GM18511 (cell line): Measurements from ENCODE around the gene PLIN1.

Experiments used
- ATAC-seq: cut with Tn5 transposase; IDR thresholded peaks from one replicate; pipeline ENCODE4 v1.9.1; 2021; ENCODE audit warnings: mild to moderate bottlenecking, moderate library complexity; ENCODE audit not compliant: unreplicated experiment

PLIN1 gene

GRCh38 chr15:89654301-89654761, 24.8 kb downstream of the PLIN1 start:
- ATAC-seq: no peak

- ATAC-seq: no peak
Observed at GRCh38 chr15:89653578-89653977, 25.6 kb downstream of the PLIN1 start.

DNA sequence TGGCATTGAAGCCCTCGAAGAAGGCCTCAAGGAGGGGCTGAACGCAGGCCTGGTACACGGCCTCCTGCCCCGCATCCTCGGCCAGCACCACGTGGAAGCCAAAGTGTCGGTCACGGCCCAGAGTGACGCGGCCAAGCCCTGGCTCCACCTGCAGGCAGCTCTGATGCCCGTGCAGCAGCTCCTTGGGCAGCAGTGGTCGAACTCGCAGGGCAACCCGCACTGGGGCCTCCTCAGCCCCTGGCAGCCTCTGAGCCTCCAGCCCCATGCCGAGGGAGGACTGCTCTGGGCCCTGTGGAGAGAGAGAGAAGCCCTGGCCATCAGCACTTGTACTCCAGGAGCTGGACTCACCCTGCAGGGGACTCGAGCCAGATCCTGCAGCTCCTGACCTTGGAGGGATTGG, 26.5 kb downstream of the PLIN1 start:
- ATAC-seq: no peak

DNA sequence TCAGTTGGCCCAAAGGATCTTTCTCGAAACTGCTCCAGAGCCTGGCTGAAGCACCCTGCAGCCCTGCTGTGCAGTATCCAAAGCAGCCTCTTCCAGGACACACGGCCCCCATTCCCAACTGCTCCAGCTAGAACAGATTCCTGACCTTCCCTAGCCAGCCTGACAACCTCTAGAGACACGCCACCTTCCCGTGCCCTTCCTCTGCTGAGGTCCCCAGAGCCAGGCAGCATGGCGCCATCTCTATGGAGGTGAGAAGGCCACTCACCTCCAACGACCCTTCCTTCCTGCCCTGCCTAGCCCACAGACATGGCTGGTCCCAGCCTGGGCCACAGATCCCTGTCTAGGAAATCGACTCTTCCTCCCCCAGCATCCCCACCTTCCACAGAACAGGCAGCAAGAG, 27.0 kb downstream of the PLIN1 start:
- no peak for ATAC-seq

- ATAC-seq: no peak
Observed at GRCh38 chr15:89649716-89650115, 29.5 kb downstream of the PLIN1 start.

DNA sequence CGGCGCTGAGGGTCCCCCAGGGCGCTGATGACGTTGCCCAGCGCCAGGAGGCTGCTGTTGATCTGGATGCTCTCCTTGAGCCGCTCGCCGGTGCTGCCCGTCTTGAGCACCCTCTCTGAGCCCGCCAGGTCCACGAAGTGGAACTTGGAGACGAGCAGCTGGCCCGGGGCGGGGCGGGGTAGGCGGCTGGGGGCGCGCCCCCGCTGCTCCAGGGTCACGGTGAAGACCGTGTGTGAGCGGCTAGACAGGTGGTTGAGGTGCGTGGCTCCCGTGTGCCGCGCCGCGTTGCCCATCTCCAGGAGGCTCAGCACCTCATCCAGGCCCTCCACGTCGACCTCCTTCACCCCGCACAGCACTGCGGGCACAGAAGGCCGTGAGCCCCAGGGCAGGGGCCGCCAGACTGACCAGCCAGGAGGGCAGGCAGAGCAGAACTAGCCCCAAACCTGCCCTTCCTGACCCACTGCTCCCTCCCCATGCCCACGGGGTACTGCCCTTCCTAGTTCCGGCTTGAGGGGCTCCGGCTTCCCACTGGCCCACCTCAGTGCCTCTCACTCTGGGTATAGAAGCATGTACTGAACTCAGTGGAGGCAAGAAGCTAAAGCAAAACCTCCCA, 30.0 kb downstream of the PLIN1 start:
- no peak for ATAC-seq

- ATAC-seq: no peak
Observed at GRCh38 chr15:89648106-89649012, 30.8 kb downstream of the PLIN1 start.

- ATAC-seq: peak; percentile 62
Observed at GRCh38 chr15:89647191-89647851, 31.8 kb downstream of the PLIN1 start.

DNA sequence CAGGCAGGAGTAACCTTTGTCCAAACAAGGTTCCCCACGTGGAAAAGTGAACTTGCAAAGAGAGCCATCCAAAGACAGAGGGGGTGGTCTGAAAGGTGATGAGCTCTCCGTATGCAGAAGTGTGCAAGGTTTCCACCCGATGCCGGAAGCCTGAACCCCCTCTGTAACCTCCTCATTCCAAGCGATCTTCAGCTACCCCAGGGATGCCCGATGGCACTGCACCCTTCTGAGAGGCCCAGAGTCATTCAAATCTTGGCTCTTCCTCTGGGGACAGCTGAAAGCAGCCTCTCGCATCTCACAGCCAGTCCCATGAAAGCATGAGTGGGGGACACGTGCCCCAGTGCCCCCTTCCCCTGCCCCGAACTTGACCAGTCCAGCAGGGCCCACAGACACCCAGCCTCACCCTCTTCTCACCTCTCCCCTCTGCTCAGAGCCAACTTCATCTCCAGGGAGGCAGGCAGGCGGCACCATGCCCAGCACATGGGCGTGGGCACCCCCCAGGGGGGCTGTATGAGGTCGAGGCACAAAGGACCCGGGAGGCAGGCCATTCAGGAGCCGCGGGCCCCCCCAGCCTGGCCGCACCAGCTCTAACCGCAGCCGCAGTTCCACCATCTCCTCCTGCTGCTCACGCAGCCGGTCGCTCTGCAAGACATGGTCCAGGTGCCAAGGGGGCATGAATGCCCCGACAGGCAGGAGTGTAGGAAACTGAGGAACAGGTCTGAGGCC, 32.6 kb downstream of the PLIN1 start:
- no peak for ATAC-seq

- no peak for ATAC-seq
Observed at GRCh38 chr15:89645680-89646079, 33.5 kb downstream of the PLIN1 start.

- ATAC-seq: no peak
Observed at GRCh38 chr15:89642106-89642505, 37.1 kb downstream of the PLIN1 start.

GRCh38 chr15:89641053-89641452, 38.1 kb downstream of the PLIN1 start:
- no peak for ATAC-seq

DNA sequence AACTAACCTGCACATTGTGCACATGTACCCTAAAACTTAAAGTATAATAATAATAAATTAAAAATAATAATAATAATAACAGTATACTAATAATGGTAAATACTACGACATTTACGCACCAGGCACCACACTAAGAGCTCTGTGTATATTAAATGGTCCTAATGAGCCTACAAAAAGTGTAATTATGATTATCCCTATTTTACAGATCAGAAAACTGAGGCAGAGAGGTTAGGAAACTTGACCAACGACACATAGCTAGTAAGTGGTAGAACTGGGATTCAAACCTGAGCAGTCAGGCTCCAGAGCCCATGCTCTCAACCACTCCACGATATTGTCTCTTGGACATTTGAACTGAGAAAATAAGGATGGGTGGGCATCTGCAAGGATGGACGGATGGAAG, 38.9 kb downstream of the PLIN1 start:
- ATAC-seq: no peak

GRCh38 chr15:89633585-89633984, 45.6 kb downstream of the PLIN1 start:
- no peak for ATAC-seq

DNA sequence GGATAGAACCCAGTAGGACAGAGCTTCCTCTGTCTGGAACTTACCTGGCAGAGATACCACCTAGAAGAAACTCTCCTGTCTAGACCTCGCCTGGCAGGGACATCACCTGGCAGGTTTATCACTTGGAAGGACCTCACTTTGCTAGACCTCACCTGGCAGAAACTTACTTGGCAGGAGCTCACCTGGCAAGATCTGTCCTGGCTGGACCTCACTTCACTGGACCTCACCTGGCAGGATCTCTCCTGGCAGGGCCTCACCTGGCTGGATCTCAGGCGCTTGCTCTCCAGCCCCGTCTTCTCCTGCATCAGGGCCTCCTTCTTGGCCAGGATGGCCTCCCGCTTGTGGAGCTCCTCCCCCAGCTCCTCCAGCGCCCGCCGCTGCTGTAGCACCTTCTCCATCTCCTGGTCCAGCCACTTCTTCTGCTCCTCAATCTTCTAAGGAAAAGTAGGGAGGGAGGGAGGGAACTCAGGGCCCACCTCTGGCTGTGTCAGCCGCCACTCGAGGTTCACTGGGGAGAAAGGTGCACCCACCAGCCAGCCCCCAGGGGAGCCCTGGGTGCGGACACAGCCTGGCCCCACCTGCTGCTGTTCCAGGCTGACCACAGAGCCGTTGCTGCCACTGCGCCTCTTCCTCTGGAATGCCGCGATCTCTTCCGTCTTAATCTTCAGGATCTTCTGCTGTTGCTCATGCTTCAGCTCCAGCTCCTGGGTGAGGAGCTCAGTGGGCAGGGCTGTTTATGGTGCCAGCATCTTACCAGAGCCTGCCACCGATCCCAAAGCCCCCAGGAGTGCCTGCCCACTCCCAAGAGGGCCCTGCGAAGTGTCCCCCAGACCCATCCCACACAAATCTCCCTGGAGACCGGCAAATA, 46.4 kb downstream of the PLIN1 start:
- no peak for ATAC-seq

GRCh38 chr15:89631902-89632264, 47.3 kb downstream of the PLIN1 start:
- ATAC-seq: no peak

- no peak for ATAC-seq
Observed at GRCh38 chr15:89630974-89631901, 47.9 kb downstream of the PLIN1 start.

GRCh38 chr15:89630260-89630659, 48.9 kb downstream of the PLIN1 start:
- no peak for ATAC-seq

DNA sequence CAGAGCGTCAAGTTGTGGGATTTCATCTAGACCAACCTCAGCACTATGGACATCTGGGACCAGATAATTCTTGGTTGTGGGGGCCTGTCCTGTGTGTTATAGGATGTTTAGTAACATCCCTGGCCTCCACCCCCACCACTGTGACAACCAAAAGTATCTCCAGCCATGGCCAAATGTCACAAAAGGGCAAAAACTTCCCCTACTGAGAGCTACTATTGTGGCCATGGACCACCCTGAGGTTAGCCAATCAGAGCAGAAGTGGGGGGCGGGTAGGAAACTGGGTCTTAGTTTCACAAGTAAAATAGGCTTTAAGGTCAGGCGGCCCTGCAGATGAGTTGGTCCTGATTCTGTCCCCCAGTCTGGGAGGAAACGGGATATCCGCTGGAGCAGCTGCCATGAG, 49.3 kb downstream of the PLIN1 start:
- ATAC-seq: no peak
